ENCODE measurements around the gene EDC4. TPM values are rescaled to one million over a fixed set of nuclear protein-coding genes. Genes with fewer than 3 reads are reported as not detected.

EDC4 gene
- polyA plus RNA-seq, 2 donors = 26.9 to 27.7 TPM

DNA sequence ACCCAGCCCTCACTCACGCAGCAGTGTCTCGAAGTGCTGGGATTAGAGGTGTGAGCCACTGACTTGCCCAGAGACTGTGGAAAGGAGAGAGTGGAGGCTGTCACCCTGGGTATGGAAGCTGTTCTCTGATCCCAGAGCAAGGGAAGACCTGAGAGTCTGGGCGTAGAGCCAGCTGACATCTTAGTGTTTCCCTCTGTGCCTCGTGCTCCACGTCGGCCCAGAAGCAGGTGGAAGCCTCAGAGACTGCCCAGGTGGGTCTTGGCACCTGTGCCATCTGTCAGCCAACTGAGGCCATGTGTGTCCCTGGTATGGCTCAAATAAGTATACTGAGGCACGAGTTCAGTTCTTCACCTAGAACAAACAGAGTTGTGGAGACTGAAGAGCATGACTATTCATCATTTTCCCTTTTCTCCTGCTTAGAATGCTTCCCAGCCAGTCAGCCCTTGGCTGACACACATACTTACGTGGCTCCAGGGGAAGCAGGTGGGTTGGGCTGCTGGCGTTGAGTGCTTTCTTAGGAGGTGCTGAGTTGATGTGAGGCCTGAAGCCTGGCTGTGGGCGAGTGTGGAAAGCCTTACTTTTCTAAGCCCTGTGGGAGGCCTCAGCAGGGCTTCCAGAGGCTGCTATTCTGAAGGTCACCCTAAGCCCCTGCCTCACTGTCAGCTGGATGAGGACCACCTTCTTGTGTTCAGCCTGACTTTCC, 50.7 kb downstream of the EDC4 start:
- 52 to 53% methylated on average over 10 of the region's 10 CpGs for WGBS, 2 donors
- Histone ChIP-seq H3K36me3 (ENCODE audit: control insufficient read depth in 2 of 2, insufficient read depth in 2 of 2, low read length in 1 of 2) (peaks cover 3 to 26% of the 10 kb centered on the region in 2 donors), H3K4me1 (ENCODE audit: control insufficient read depth in 2 of 2, insufficient read depth in 2 of 2, low read length in 1 of 2) (peaks cover 0 to 12% of the 10 kb centered on the region in 2 donors)

DNA sequence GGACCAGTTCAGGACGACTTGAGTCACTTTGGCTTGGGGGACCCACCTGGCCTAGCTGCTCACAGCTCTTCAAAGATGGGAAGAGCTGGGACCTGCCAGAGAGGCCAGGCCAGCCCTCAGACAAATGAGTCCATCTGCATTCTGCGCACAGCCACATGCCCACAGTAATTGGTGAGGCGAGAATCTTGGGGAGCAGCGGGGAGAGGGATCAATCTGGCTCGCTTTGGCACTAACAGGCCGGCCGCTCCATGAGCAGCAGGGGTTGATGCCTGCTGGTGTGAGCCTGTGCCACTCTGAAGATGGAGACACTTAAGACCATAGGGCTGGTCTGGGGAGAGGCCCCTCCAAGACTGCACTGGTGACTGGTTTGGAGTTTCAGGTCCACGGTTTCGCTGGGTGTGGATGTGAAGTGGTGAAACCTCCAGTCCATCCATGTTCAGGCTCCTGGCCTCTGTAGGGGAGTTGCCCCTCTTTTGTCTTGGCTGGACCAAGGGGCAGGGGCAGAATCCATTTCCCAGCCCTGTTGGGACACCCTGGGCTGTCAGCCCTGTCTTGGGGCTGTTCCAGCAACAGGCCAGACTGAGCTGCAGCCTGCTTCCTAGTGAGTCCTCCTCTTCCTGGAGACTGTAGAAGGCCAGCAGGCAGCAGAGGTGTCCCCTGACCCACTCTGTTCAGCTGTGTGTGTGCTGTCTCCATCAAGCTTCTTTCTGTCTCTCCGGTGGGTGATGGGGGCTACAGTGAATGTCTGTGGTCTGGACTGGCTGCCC, 51.5 kb downstream of the EDC4 start:
- H3K4me3 ChIP-seq (ENCODE audit: low read depth in 1 of 2, low read length in 2 of 2) = no peak overlapping the region
- H3K9me3 ChIP-seq (ENCODE audit: control insufficient read depth in 2 of 2, insufficient read depth in 1 of 2, low read depth in 1 of 2, low read length in 1 of 2) = no peaks in the 10 kb centered on the region
- peaks cover 0 to 12% of the 10 kb centered on the region in 2 donors for H3K4me1 ChIP-seq (ENCODE audit: control insufficient read depth in 2 of 2, insufficient read depth in 2 of 2, low read length in 1 of 2)
- H3K36me3 ChIP-seq (ENCODE audit: control insufficient read depth in 2 of 2, insufficient read depth in 2 of 2, low read length in 1 of 2) = peaks cover 3 to 24% of the 10 kb centered on the region in 2 donors
- no peaks in the 10 kb centered on the region for H3K27me3 ChIP-seq (ENCODE audit: control insufficient read depth in 1 of 2, insufficient read depth in 2 of 2, low read length in 2 of 2)
- 85 to 94% methylated on average over 10 of the region's 10 CpGs for WGBS, 2 donors
- H3K27ac ChIP-seq (ENCODE audit: low read depth in 2 of 2, low read length in 1 of 2) = peak overlapping the region in 1 of 2 donors; percentile 40

More for the DNA sequence above, 50.7 kb downstream of the EDC4 start:
- no peaks in the 10 kb centered on the region for H3K9me3 ChIP-seq (ENCODE audit: control insufficient read depth in 2 of 2, insufficient read depth in 1 of 2, low read depth in 1 of 2, low read length in 1 of 2)
- no peak overlapping the region for H3K4me3 ChIP-seq (ENCODE audit: low read depth in 1 of 2, low read length in 2 of 2)
- peak overlapping the region in 1 of 2 donors; percentile 40 for H3K27ac ChIP-seq (ENCODE audit: low read depth in 2 of 2, low read length in 1 of 2)
- no peaks in the 10 kb centered on the region for H3K27me3 ChIP-seq (ENCODE audit: control insufficient read depth in 1 of 2, insufficient read depth in 2 of 2, low read length in 2 of 2)

DNA sequence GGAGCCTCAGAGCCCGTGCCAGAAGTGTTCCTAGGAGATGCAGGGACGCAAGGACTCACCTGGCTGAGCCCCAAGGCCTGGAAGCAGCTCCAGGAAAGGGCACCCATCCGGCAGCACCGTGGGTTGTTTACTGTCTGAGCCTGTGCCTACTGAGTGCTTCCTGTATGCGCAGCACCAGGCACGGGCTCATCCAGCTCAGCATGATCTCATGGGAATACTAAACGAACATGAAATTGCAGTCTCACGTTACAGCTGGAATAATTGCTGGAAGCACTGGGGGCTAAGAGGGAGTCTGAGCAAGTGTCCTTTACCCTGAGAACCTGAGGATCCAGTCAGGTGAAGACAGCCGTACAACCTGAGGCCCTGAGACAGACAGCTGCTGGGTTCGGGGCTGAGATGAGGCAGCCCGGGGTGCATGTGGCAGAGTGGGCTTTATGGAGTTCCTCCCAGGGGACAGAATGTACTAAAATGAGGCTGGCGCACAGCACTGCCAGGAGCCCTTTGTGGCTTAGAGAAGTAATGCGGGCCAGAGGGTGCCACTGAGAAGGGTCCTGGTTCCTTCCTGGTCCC, 53.4 kb downstream of the EDC4 start:
- Histone ChIP-seq H3K36me3 (ENCODE audit: control insufficient read depth in 2 of 2, insufficient read depth in 2 of 2, low read length in 1 of 2) (peaks cover 3 to 28% of the 10 kb centered on the region in 2 donors), H3K27ac (ENCODE audit: low read depth in 2 of 2, low read length in 1 of 2) (no peak overlapping the region), H3K4me1 (ENCODE audit: control insufficient read depth in 2 of 2, insufficient read depth in 2 of 2, low read length in 1 of 2) (peaks cover 0 to 7% of the 10 kb centered on the region in 2 donors), H3K9me3 (ENCODE audit: control insufficient read depth in 2 of 2, insufficient read depth in 1 of 2, low read depth in 1 of 2, low read length in 1 of 2) (no peaks in the 10 kb centered on the region), H3K4me3 (ENCODE audit: low read depth in 1 of 2, low read length in 2 of 2) (no peak overlapping the region), H3K27me3 (ENCODE audit: control insufficient read depth in 1 of 2, insufficient read depth in 2 of 2, low read length in 2 of 2) (no peaks in the 10 kb centered on the region)
- WGBS, 2 donors = 39 to 49% methylated on average over 13 of the region's 13 CpGs

DNA sequence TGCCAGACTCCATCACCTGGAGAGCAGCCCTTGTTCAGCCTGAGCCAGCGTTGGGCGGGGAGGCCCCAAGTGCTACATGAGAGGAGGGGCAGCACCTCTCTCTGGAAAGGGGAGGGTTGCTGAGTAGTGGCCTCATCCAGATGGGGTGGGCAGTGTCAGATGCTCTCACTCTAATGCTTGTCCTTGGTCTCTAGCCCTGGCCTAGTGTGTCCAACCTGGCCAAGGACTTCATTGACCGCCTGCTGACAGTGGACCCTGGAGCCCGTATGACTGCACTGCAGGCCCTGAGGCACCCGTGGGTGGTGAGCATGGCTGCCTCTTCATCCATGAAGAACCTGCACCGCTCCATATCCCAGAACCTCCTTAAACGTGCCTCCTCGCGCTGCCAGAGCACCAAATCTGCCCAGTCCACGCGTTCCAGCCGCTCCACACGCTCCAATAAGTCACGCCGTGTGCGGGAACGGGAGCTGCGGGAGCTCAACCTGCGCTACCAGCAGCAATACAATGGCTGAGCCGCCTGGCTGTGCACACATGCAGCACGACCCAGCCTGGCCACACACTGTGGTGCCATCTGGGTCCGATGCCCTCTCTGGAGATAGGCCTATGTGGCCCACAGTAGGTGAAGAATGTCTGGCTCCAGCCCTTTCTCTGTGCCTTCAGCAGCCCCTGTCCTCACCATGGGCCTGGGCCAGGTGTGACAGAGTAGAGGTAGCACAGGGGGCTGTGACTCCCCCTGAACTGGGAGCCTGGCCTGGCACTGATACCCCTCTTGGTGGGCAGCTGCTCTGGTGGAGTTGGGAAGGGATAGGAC, 54.5 kb downstream of the EDC4 start:
- Histone ChIP-seq H3K9me3 (ENCODE audit: control insufficient read depth in 2 of 2, insufficient read depth in 1 of 2, low read depth in 1 of 2, low read length in 1 of 2) (no peaks in the 10 kb centered on the region), H3K4me1 (ENCODE audit: control insufficient read depth in 2 of 2, insufficient read depth in 2 of 2, low read length in 1 of 2) (peaks cover 0 to 7% of the 10 kb centered on the region in 2 donors), H3K27ac (ENCODE audit: low read depth in 2 of 2, low read length in 1 of 2) (no peak overlapping the region), H3K27me3 (ENCODE audit: control insufficient read depth in 1 of 2, insufficient read depth in 2 of 2, low read length in 2 of 2) (no peaks in the 10 kb centered on the region), H3K36me3 (ENCODE audit: control insufficient read depth in 2 of 2, insufficient read depth in 2 of 2, low read length in 1 of 2) (peaks cover 3 to 28% of the 10 kb centered on the region in 2 donors), H3K4me3 (ENCODE audit: low read depth in 1 of 2, low read length in 2 of 2) (no peak overlapping the region)
- 81 to 89% methylated on average over 22 of the region's 22 CpGs for whole genome bisulfite sequencing, 2 donors

DNA sequence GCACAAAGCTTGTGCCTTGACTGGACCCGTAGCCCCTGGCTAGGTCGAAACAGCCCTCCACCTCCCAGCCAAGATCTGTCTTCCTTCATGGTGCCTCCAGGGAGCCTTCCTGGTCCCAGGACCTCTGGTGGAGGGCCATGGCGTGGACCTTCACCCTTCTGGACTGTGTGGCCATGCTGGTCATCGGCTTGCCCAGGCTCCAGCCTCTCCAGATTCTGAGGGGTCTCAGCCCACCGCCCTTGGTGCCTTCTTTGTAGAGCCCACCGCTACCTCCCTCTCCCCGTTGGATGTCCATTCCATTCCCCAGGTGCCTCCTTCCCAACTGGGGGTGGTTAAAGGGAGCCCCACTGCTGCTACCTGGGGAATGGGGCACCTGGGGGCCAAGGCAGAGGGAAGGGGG, 55.3 kb downstream of the EDC4 start:
- H3K27me3 ChIP-seq (ENCODE audit: control insufficient read depth in 1 of 2, insufficient read depth in 2 of 2, low read length in 2 of 2) = no peaks in the 10 kb centered on the region
- H3K27ac ChIP-seq (ENCODE audit: low read depth in 2 of 2, low read length in 1 of 2) = no peak overlapping the region
- 72 to 74% methylated on average over 7 of the region's 7 CpGs for WGBS, 2 donors
- H3K9me3 ChIP-seq (ENCODE audit: control insufficient read depth in 2 of 2, insufficient read depth in 1 of 2, low read depth in 1 of 2, low read length in 1 of 2) = no peaks in the 10 kb centered on the region
- peaks cover 0 to 3% of the 10 kb centered on the region in 2 donors for H3K4me1 ChIP-seq (ENCODE audit: control insufficient read depth in 2 of 2, insufficient read depth in 2 of 2, low read length in 1 of 2)
- H3K4me3 ChIP-seq (ENCODE audit: low read depth in 1 of 2, low read length in 2 of 2) = no peak overlapping the region
- H3K36me3 ChIP-seq (ENCODE audit: control insufficient read depth in 2 of 2, insufficient read depth in 2 of 2, low read length in 1 of 2) = peaks cover 3 to 28% of the 10 kb centered on the region in 2 donors

DNA sequence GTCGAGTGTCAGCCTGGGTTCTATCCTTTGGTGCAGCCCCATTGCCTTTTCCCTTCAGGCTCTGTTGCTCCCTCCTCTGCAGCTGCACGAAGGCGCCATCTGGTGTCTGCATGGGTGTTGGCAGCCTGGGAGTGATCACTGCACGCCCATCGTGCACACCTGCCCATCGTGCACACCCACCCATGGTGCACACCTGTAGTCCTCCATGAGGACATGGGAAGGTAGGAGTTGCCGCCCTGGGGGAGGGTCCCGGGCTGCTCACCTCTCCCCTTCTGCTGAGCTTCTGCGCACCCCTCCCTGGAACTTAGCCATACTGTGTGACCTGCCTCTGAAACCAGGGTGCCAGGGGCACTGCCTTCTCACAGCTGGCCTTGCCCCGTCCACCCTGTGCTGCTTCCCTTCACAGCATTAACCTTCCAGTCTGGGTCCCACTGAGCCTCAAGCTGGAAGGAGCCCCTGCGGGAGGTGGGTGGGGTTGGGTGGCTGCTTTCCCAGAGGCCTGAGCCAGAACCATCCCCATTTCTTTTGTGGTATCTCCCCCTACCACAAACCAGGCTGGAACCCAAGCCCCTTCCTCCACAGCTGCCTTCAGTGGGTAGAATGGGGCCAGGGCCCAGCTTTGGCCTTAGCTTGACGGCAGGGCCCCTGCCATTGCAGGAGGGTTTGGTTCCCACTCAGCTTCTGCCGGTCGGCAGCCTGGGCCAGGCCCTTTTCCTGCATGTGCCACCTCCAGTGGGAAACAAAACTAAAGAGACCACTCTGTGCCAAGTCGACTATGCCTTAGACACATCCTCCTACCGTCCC, 55.9 kb downstream of the EDC4 start:
- Histone ChIP-seq H3K4me3 (ENCODE audit: low read depth in 1 of 2, low read length in 2 of 2) (no peak overlapping the region), H3K27me3 (ENCODE audit: control insufficient read depth in 1 of 2, insufficient read depth in 2 of 2, low read length in 2 of 2) (no peaks in the 10 kb centered on the region), H3K27ac (ENCODE audit: low read depth in 2 of 2, low read length in 1 of 2) (no peak overlapping the region), H3K9me3 (ENCODE audit: control insufficient read depth in 2 of 2, insufficient read depth in 1 of 2, low read depth in 1 of 2, low read length in 1 of 2) (no peaks in the 10 kb centered on the region), H3K4me1 (ENCODE audit: control insufficient read depth in 2 of 2, insufficient read depth in 2 of 2, low read length in 1 of 2) (peaks cover 0 to under 1% of the 10 kb centered on the region in 2 donors), H3K36me3 (ENCODE audit: control insufficient read depth in 2 of 2, insufficient read depth in 2 of 2, low read length in 1 of 2) (peaks cover 3 to 30% of the 10 kb centered on the region in 2 donors)
- 44 to 48% methylated on average over 16 of the region's 16 CpGs for WGBS, 2 donors

DNA sequence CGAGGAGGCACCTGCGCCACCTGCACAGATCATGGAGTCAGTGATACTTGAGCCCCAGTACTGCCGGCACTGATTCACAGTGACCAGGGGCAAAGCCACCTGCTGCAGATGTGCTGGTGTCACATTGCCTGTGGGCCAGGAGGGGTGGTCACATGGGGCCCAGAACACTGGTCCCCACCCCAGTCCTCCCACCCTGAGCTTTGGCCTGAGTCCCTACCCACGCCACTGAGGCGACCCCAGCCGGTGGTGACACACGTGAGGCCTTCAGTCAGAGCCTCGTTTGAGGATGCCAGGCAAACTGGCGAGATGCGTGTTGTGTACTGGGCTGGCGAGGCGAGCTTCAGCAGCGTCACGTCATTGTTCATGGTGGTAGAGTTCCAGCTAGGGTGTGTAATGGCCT, 57.3 kb downstream of the EDC4 start:
- WGBS, 2 donors = 79 to 90% methylated on average over 14 of the region's 14 CpGs
- H3K4me1 ChIP-seq (ENCODE audit: control insufficient read depth in 2 of 2, insufficient read depth in 2 of 2, low read length in 1 of 2) = peaks cover 3 to 10% of the 10 kb centered on the region in 2 donors
- no peak overlapping the region for H3K4me3 ChIP-seq (ENCODE audit: low read depth in 1 of 2, low read length in 2 of 2)
- H3K36me3 ChIP-seq (ENCODE audit: control insufficient read depth in 2 of 2, insufficient read depth in 2 of 2, low read length in 1 of 2) = peaks cover 3 to 33% of the 10 kb centered on the region in 2 donors
- no peaks in the 10 kb centered on the region for H3K27me3 ChIP-seq (ENCODE audit: control insufficient read depth in 1 of 2, insufficient read depth in 2 of 2, low read length in 2 of 2)
- no peaks in the 10 kb centered on the region for H3K9me3 ChIP-seq (ENCODE audit: control insufficient read depth in 2 of 2, insufficient read depth in 1 of 2, low read depth in 1 of 2, low read length in 1 of 2)
- H3K27ac ChIP-seq (ENCODE audit: low read depth in 2 of 2, low read length in 1 of 2) = no peak overlapping the region

DNA sequence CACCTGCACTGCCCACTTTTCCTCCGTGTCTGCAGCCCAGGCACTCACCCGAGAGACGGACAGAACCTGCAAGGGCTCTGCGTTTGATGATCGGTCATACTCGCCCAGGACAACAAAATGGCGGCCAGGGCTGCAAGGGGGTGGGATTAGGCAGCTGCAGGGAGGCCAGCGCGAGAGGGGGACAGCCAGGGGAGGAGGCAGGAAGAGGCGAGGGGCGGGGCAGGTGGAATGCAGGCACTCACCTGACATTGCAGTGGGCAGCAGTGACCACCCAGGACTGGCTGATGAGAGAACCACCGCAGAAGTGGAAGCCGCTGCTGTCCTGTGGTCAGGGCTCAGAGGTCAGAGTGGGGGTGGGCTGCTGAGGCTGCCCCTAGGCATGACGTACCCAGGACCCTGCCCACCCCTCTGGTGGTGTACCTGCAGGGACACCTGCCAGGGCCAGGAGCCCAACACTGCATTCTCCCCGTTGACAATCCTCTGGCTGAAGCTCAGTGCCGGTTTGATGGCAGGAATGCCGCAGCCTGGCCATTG, 57.9 kb downstream of the EDC4 start:
- no peaks in the 10 kb centered on the region for H3K27me3 ChIP-seq (ENCODE audit: control insufficient read depth in 1 of 2, insufficient read depth in 2 of 2, low read length in 2 of 2)
- H3K36me3 ChIP-seq (ENCODE audit: control insufficient read depth in 2 of 2, insufficient read depth in 2 of 2, low read length in 1 of 2) = peaks cover 3 to 33% of the 10 kb centered on the region in 2 donors
- H3K4me3 ChIP-seq (ENCODE audit: low read depth in 1 of 2, low read length in 2 of 2) = no peak overlapping the region
- H3K27ac ChIP-seq (ENCODE audit: low read depth in 2 of 2, low read length in 1 of 2) = no peak overlapping the region
- peaks cover 3 to 13% of the 10 kb centered on the region in 2 donors for H3K4me1 ChIP-seq (ENCODE audit: control insufficient read depth in 2 of 2, insufficient read depth in 2 of 2, low read length in 1 of 2)
- WGBS, 2 donors = 90 to 93% methylated on average over 17 of the region's 17 CpGs
- H3K9me3 ChIP-seq (ENCODE audit: control insufficient read depth in 2 of 2, insufficient read depth in 1 of 2, low read depth in 1 of 2, low read length in 1 of 2) = no peaks in the 10 kb centered on the region
